BLaER1 (cell line): ENCODE data around the gene OGDH.
A peak's percentile ranks its signal among the peaks of the same experiment; 100 is the strongest.

ENCODE experiments used
- H3K27ac ChIP-seq: shearing (Covaris generic); formaldehyde crosslinking; 2 replicates; pipeline ENCODE4 v1.8.1; 2022
- H3K27me3 ChIP-seq: shearing (Covaris generic); formaldehyde crosslinking; 2 replicates; pipeline ENCODE4 v1.8.1; 2022
- H3K36me3 ChIP-seq: shearing (Covaris generic); formaldehyde crosslinking; 2 replicates; pipeline ENCODE4 v1.8.1; 2022
- H3K4me1 ChIP-seq: shearing (Covaris generic); formaldehyde crosslinking; 2 replicates; pipeline ENCODE4 v1.8.1; 2022
- H3K4me2 ChIP-seq: shearing (Covaris generic); formaldehyde crosslinking; 2 replicates; pipeline ENCODE4 v1.8.1; 2022
- H3K4me3 ChIP-seq: shearing (Covaris generic); formaldehyde crosslinking; 2 replicates; pipeline ENCODE4 v1.8.1; 2022
- H3K9ac ChIP-seq: shearing (Covaris generic); formaldehyde crosslinking; 2 replicates; pipeline ENCODE4 v1.8.1; 2022
- H3K9me3 ChIP-seq: shearing (Covaris generic); formaldehyde crosslinking; 2 replicates; pipeline ENCODE4 v1.8.1; 2022
- H4K20me1 ChIP-seq: shearing (Covaris generic); formaldehyde crosslinking; 2 replicates; pipeline ENCODE4 v1.8.1; 2022
- Cebpa-rat ChIP-seq: shearing (Covaris generic); IDR thresholded peaks from 2 replicates; pipeline ENCODE4 v1.8.1; 2022

The OGDH gene

GRCh38 chr7:44565795-44566559, 40.5 kb upstream of the OGDH start:
- Histone ChIP-seq H3K4me3 (no peak overlapping the region), H3K27me3 (no peaks in the 10 kb centered on the region), H3K9me3 (no peaks in the 10 kb centered on the region), H4K20me1 (peaks cover 80% of the 10 kb centered on the region), H3K4me2 (no peak overlapping the region), H3K9ac (no peak overlapping the region), H3K36me3 (peaks cover 83% of the 10 kb centered on the region), H3K27ac (no peak overlapping the region), H3K4me1 (no peaks in the 10 kb centered on the region)
- TF ChIP-seq Cebpa-rat = no peak

- Histone ChIP-seq H3K9me3 (no peaks in the 10 kb centered on the region), H3K4me2 (no peak overlapping the region), H4K20me1 (peaks cover 80% of the 10 kb centered on the region), H3K4me1 (no peaks in the 10 kb centered on the region), H3K36me3 (peaks cover 90% of the 10 kb centered on the region), H3K27me3 (no peaks in the 10 kb centered on the region), H3K9ac (no peak overlapping the region), H3K27ac (no peak overlapping the region), H3K4me3 (no peak overlapping the region)
- TF ChIP-seq Cebpa-rat = no peak
Measured at GRCh38 chr7:44566680-44567079, 39.7 kb upstream of the OGDH start.

GRCh38 chr7:44567884-44568283, 38.5 kb upstream of the OGDH start:
- peaks cover 10% of the 10 kb centered on the region for H3K4me1 ChIP-seq
- peaks cover 79% of the 10 kb centered on the region for H4K20me1 ChIP-seq
- no peaks in the 10 kb centered on the region for H3K27me3 ChIP-seq
- H3K36me3 ChIP-seq = peaks cover 97% of the 10 kb centered on the region
- no peak overlapping the region for H3K27ac ChIP-seq
- no peak overlapping the region for H3K4me3 ChIP-seq
- H3K9ac ChIP-seq = no peak overlapping the region
- no peak overlapping the region for H3K4me2 ChIP-seq
- no peaks in the 10 kb centered on the region for H3K9me3 ChIP-seq
- TF ChIP-seq Cebpa-rat = no peak

DNA sequence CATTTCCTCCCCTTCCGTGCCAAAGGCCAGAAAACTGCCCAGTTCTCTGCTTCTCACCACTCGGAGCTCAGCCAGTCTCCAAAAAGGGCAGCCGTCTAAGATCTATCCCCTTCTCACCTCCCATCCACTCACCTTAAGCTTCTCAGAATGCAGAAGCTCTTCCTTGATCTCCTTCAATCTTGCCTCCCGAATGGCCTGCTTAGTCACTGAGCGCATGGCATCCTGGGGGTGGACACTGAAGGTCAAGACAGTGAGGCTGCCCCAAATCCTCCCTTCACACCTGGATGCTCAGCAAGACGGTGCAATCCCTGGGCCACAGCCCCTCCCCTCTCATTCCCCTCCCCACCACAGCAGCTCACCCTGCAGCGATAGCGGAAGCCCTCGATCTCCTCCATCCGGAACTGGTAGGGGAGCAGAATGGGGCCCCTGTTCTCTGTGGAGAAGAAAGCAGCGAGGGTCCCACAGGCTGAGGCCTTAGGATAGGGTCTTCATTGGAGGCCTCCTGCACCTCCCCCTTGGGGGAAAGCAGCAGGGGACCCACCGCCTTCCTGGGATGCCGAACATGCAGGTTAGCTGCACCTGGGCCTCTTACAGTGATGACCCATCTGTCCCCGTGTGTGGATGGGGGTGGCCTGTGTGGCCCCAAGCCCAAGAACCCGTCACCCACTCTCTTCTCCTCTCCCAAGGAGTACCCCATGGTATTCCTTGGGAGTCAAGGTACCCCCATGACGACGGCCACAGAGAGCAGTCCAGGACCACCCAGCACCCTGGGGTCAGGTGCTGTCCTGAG, 37.5 kb upstream of the OGDH start:
- Histone ChIP-seq H3K27me3 (no peaks in the 10 kb centered on the region), H3K4me2 (no peak overlapping the region), H3K4me1 (peaks cover 12% of the 10 kb centered on the region), H3K9ac (no peak overlapping the region), H3K4me3 (no peak overlapping the region), H3K36me3 (peaks cover 87% of the 10 kb centered on the region), H4K20me1 (peaks cover 77% of the 10 kb centered on the region), H3K9me3 (no peaks in the 10 kb centered on the region), H3K27ac (no peak overlapping the region)
- TF ChIP-seq Cebpa-rat = no peak

DNA sequence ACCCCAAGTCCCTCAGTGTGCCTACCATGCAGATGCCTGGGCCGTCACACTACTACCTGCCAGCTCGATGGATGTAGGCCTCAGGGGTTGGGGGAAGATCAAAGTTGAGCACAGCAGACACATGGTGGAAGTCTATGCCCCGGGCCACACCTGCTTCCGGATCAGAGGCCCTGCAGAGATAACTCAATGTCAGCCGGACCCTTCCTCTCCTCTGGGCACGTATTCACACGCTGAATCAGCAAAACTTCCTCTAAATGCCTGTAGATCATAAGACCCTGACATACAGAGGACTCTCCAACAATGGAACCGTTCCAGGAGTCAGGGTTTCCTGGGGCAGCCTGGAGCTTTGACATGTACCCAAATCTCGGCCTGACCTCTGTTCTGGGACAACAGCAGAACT, 36.5 kb upstream of the OGDH start:
- Histone ChIP-seq H3K9ac (no peak overlapping the region), H3K36me3 (peaks cover 80% of the 10 kb centered on the region)

GRCh38 chr7:44572771-44573170, 33.7 kb upstream of the OGDH start:
- H3K4me3 ChIP-seq = peak overlapping the region; percentile 98
- H3K9ac ChIP-seq = peak overlapping the region; percentile 98
- H3K4me1 ChIP-seq = peaks cover 25% of the 10 kb centered on the region
- TF ChIP-seq Cebpa-rat = no peak
- H4K20me1 ChIP-seq = peaks cover 42% of the 10 kb centered on the region
- H3K9me3 ChIP-seq = no peaks in the 10 kb centered on the region
- H3K27ac ChIP-seq = peak overlapping the region; percentile 97
- H3K36me3 ChIP-seq = peaks cover 82% of the 10 kb centered on the region
- H3K4me2 ChIP-seq = peak overlapping the region; percentile 97
- no peaks in the 10 kb centered on the region for H3K27me3 ChIP-seq

More for the DNA sequence above, 36.5 kb upstream of the OGDH start:
- H4K20me1 ChIP-seq = peaks cover 67% of the 10 kb centered on the region
- H3K27me3 ChIP-seq = no peaks in the 10 kb centered on the region
- no peak for TF ChIP-seq Cebpa-rat
- no peaks in the 10 kb centered on the region for H3K9me3 ChIP-seq
- H3K4me2 ChIP-seq = no peak overlapping the region
- no peak overlapping the region for H3K27ac ChIP-seq
- H3K4me1 ChIP-seq = peaks cover 20% of the 10 kb centered on the region
- no peak overlapping the region for H3K4me3 ChIP-seq

GRCh38 chr7:44573464-44574286, 32.8 kb upstream of the OGDH start, which contains the start of gene DDX56:
Gene DDX56 (minus strand): TSS chr7:44573908. CDS start chr7:44573895, 13 bp downstream.
- Histone ChIP-seq H3K27ac (peak within 1 kb of the TSS; percentile 97), H3K36me3 (peaks cover 81% of the 10 kb centered on the region), H3K4me2 (peak within 1 kb of the TSS; percentile 97), H3K27me3 (no peaks in the 10 kb centered on the region), H3K9ac (peak within 1 kb of the TSS; percentile 98), H4K20me1 (peaks cover 32% of the 10 kb centered on the region), H3K9me3 (no peaks in the 10 kb centered on the region), H3K4me3 (peak within 1 kb of the TSS; percentile 98), H3K4me1 (peaks cover 25% of the 10 kb centered on the region)
- TF ChIP-seq Cebpa-rat = no peak

- Histone ChIP-seq H3K4me3 (peak overlapping the region; percentile 98), H3K4me1 (peaks cover 27% of the 10 kb centered on the region), H3K9ac (peak overlapping the region; percentile 98), H4K20me1 (peaks cover 28% of the 10 kb centered on the region), H3K36me3 (peaks cover 81% of the 10 kb centered on the region), H3K4me2 (peak overlapping the region; percentile 97), H3K27me3 (no peaks in the 10 kb centered on the region), H3K9me3 (no peaks in the 10 kb centered on the region), H3K27ac (peak overlapping the region; percentile 97)
- no peak for TF ChIP-seq Cebpa-rat
Measured at GRCh38 chr7:44574287-44574872, 32.0 kb upstream of the OGDH start.

- Histone ChIP-seq H3K4me1 (peaks cover 33% of the 10 kb centered on the region), H3K4me3 (peak overlapping the region; percentile 98), H3K27me3 (no peaks in the 10 kb centered on the region), H4K20me1 (peaks cover 28% of the 10 kb centered on the region; the same call in 1 of the 2 replicates), H3K27ac (0 out of 2 replicates have a peak overlapping the region, but pooled peaks have one; percentile 97), H3K9me3 (no peaks in the 10 kb centered on the region), H3K36me3 (peaks cover 81% of the 10 kb centered on the region), H3K4me2 (peak overlapping the region; percentile 97), H3K9ac (peak overlapping the region; percentile 98; the same call in 1 of the 2 replicates)
- TF ChIP-seq Cebpa-rat = no peak
Measured at GRCh38 chr7:44575054-44575453, 31.4 kb upstream of the OGDH start.
